GM18873 (cell line): Measurements from ENCODE around the gene SUPT4H1.

Source experiments
- ATAC-seq: cut with Tn5 transposase; IDR thresholded peaks from one replicate; pipeline ENCODE4 v1.9.1; 2021; ENCODE audit warnings: mild to moderate bottlenecking, moderate library complexity, moderate number of reproducible peaks; ENCODE audit not compliant: unreplicated experiment, low FRiP score

The SUPT4H1 gene

GRCh38 chr17:58308985-58309917, 42.8 kb downstream of the SUPT4H1 start:
- no peak for ATAC-seq

- no peak for ATAC-seq
Measured at GRCh38 chr17:58308173-58308984, 43.6 kb downstream of the SUPT4H1 start.

GRCh38 chr17:58307468-58308172, 44.4 kb downstream of the SUPT4H1 start:
- ATAC-seq, result no peak

GRCh38 chr17:58306131-58306951, 45.7 kb downstream of the SUPT4H1 start:
- no peak for ATAC-seq

GRCh38 chr17:58305626-58306025, 46.4 kb downstream of the SUPT4H1 start:
- ATAC-seq, result no peak

- ATAC-seq, result no peak
Measured at GRCh38 chr17:58304750-58305486, 47.1 kb downstream of the SUPT4H1 start.

GRCh38 chr17:58303971-58304749, 47.8 kb downstream of the SUPT4H1 start:
- no peak for ATAC-seq

GRCh38 chr17:58302919-58303585, 48.9 kb downstream of the SUPT4H1 start:
- no peak for ATAC-seq

GRCh38 chr17:58302171-58302918, 49.7 kb downstream of the SUPT4H1 start:
- ATAC-seq, result no peak

GRCh38 chr17:58301504-58302150, 50.4 kb downstream of the SUPT4H1 start:
- ATAC-seq, result no peak

- ATAC-seq, result no peak
Measured at GRCh38 chr17:58300336-58300735, 51.7 kb downstream of the SUPT4H1 start.
